Colon (tissue), 2 donors: ENCODE data around the gene NANS.

ENCODE experiments used
- FAIRE-seq: peaks from 2 replicates; lab custom pipeline; 2012; peaks lifted over from hg19 to GRCh38; lab: Jason Lieb, UNC
- donor health status: control.
- donor health status: control.

Gene NANS

GRCh38 chr9:98038958-98039357 is 17.6 kb upstream of the NANS start:
- FAIRE-seq, result no peak

- no peak for FAIRE-seq
These were observed 16.9 kb upstream of the NANS start for GRCh38 chr9:98039607-98040017.

- FAIRE-seq, result no peak
These were observed 16.3 kb upstream of the NANS start for GRCh38 chr9:98040212-98040611.

GRCh38 chr9:98043915-98044314 is 12.6 kb upstream of the NANS start:
- no peak for FAIRE-seq

GRCh38 chr9:98045234-98046179 is 11.0 kb upstream of the NANS start:
- no peak for FAIRE-seq

GRCh38 chr9:98046180-98046543 is 10.4 kb upstream of the NANS start:
- FAIRE-seq, result no peak

- no peak for FAIRE-seq
These were observed 9.5 kb upstream of the NANS start for GRCh38 chr9:98047002-98047401.

GRCh38 chr9:98049288-98050072 is 7.1 kb upstream of the NANS start:
- FAIRE-seq, result no peak

- FAIRE-seq, result no peak
These were observed 6.2 kb upstream of the NANS start for GRCh38 chr9:98050351-98050750.

- no peak for FAIRE-seq
These were observed 2.1 kb upstream of the NANS start for GRCh38 chr9:98054376-98054951.

- FAIRE-seq, result no peak
These were observed 737 bp downstream of the NANS start for GRCh38 chr9:98057138-98057799.

- no peak for FAIRE-seq
These were observed 5.6 kb downstream of the NANS start for GRCh38 chr9:98062161-98062560.

GRCh38 chr9:98064623-98065392 is 8.3 kb downstream of the NANS start:
- no peak for FAIRE-seq

- FAIRE-seq, result no peak
These were observed 9.7 kb downstream of the NANS start for GRCh38 chr9:98066235-98066634.

GRCh38 chr9:98067184-98067583 is 10.7 kb downstream of the NANS start:
- no peak for FAIRE-seq

- FAIRE-seq, result no peak
These were observed 13.0 kb downstream of the NANS start for GRCh38 chr9:98069551-98069950.

GRCh38 chr9:98070704-98071103 is 14.2 kb downstream of the NANS start:
- FAIRE-seq, result no peak

GRCh38 chr9:98071737-98072136 is 15.2 kb downstream of the NANS start:
- no peak for FAIRE-seq

GRCh38 chr9:98074115-98074990 is 17.8 kb downstream of the NANS start:
- FAIRE-seq, result no peak

GRCh38 chr9:98075332-98075805 is 18.8 kb downstream of the NANS start:
- FAIRE-seq, result no peak
